Mucosa of rectum (tissue), 2 donors: ENCODE data around the gene HNRNPK.
A peak's percentile ranks its signal among the peaks of the same experiment; 100 is the strongest.

Source experiments
- H3K27ac ChIP-seq, 2 donors: one replicate each; pipeline ENCODE4 v1.7.0; 2013; ENCODE audit warnings: inconsistent platforms in 2 of 2, low read depth in 2 of 2, low read length in 2 of 2
- H3K27me3 ChIP-seq, 2 donors: one replicate each; pipeline ENCODE4 v1.7.0; 2013; ENCODE audit warnings: low read length in 2 of 2; ENCODE audit not compliant: control insufficient read depth in 2 of 2, insufficient read depth in 2 of 2
- H3K36me3 ChIP-seq, 2 donors: one replicate each; pipeline ENCODE4 v1.7.0; 2013; ENCODE audit warnings: low read length in 2 of 2; ENCODE audit not compliant: control insufficient read depth in 2 of 2, insufficient read depth in 2 of 2
- H3K4me1 ChIP-seq, 2 donors: one replicate each; pipeline ENCODE4 v1.7.0; 2013; ENCODE audit warnings: low read length in 2 of 2, mild to moderate bottlenecking in 1 of 2; ENCODE audit not compliant: control insufficient read depth in 2 of 2, insufficient read depth in 2 of 2
- H3K4me3 ChIP-seq, 2 donors: one replicate each; pipeline ENCODE4 v1.7.0; 2013; ENCODE audit warnings: low read length in 2 of 2
- H3K9ac ChIP-seq, 2 donors: one replicate each; pipeline ENCODE4 v1.7.0; 2013; ENCODE audit warnings: low read length in 2 of 2, low read depth in 1 of 2, mild to moderate bottlenecking in 1 of 2
- H3K9me3 ChIP-seq, 2 donors: one replicate each; pipeline ENCODE4 v1.7.0; 2013; ENCODE audit warnings: low read length in 2 of 2; ENCODE audit not compliant: control insufficient read depth in 2 of 2
- donor health status: healthy.
- donor health status: Normal muscosa, but diverticular disease.

HNRNPK gene

GRCh38 chr9:83979812-83980394, at the start of gene HNRNPK:
Gene HNRNPK (minus strand): TSS chr9:83980215. CDS start chr9:83978252, 1,963 bp downstream.
- H3K4me1 ChIP-seq = peaks cover 12 to 20% of the 10 kb centered on the region in 2 donors
- H3K27me3 ChIP-seq = no peaks in the 10 kb centered on the region
- peak within 1 kb of the TSS; percentile 100 for H3K27ac ChIP-seq
- H3K36me3 ChIP-seq = peaks cover 25 to 29% of the 10 kb centered on the region in 2 donors
- H3K9me3 ChIP-seq = no peaks in the 10 kb centered on the region
- peak within 1 kb of the TSS; percentile 100 for H3K4me3 ChIP-seq
- H3K9ac ChIP-seq = peak within 1 kb of the TSS; percentile 99 to 100

- Histone ChIP-seq H3K9me3 (no peaks in the 10 kb centered on the region), H3K4me1 (no peaks in the 10 kb centered on the region), H3K4me3 (no peak overlapping the region), H3K36me3 (no peaks in the 10 kb centered on the region), H3K27ac (no peak overlapping the region), H3K27me3 (no peaks in the 10 kb centered on the region), H3K9ac (no peak overlapping the region)
Observed at GRCh38 chr9:84027201-84027600, 47.2 kb upstream of the HNRNPK start.

- no peak overlapping the region for H3K27ac ChIP-seq
- H3K9me3 ChIP-seq = no peaks in the 10 kb centered on the region
- H3K36me3 ChIP-seq = no peaks in the 10 kb centered on the region
- no peaks in the 10 kb centered on the region for H3K27me3 ChIP-seq
- no peak overlapping the region for H3K9ac ChIP-seq
- no peaks in the 10 kb centered on the region for H3K4me1 ChIP-seq
- no peak overlapping the region for H3K4me3 ChIP-seq
Observed at GRCh38 chr9:84024041-84024575, 44.1 kb upstream of the HNRNPK start.

- Histone ChIP-seq H3K27me3 (no peaks in the 10 kb centered on the region), H3K36me3 (no peaks in the 10 kb centered on the region), H3K27ac (no peak overlapping the region), H3K4me3 (no peak overlapping the region), H3K4me1 (no peaks in the 10 kb centered on the region), H3K9ac (no peak overlapping the region), H3K9me3 (no peaks in the 10 kb centered on the region)
Observed at GRCh38 chr9:84007662-84008061, 27.6 kb upstream of the HNRNPK start.

GRCh38 chr9:84003246-84003645, 23.2 kb upstream of the HNRNPK start:
- Histone ChIP-seq H3K36me3 (no peaks in the 10 kb centered on the region), H3K4me3 (no peak overlapping the region), H3K27me3 (no peaks in the 10 kb centered on the region), H3K9me3 (no peaks in the 10 kb centered on the region), H3K9ac (no peak overlapping the region), H3K27ac (no peak overlapping the region), H3K4me1 (peaks cover 0 to 4% of the 10 kb centered on the region in 2 donors)

GRCh38 chr9:84002344-84002743, 22.3 kb upstream of the HNRNPK start:
- H3K4me1 ChIP-seq = peaks cover 0 to 4% of the 10 kb centered on the region in 2 donors
- no peaks in the 10 kb centered on the region for H3K36me3 ChIP-seq
- H3K27ac ChIP-seq = no peak overlapping the region
- no peaks in the 10 kb centered on the region for H3K27me3 ChIP-seq
- H3K9ac ChIP-seq = peak overlapping the region in 1 of 2 donors; percentile 27
- peak overlapping the region; percentile 39 to 48 for H3K4me3 ChIP-seq
- no peaks in the 10 kb centered on the region for H3K9me3 ChIP-seq

- Histone ChIP-seq H3K36me3 (no peaks in the 10 kb centered on the region), H3K4me3 (no peak overlapping the region), H3K27me3 (no peaks in the 10 kb centered on the region), H3K4me1 (peaks cover 0 to 4% of the 10 kb centered on the region in 2 donors), H3K9me3 (no peaks in the 10 kb centered on the region), H3K9ac (no peak overlapping the region), H3K27ac (no peak overlapping the region)
Observed at GRCh38 chr9:84001621-84002020, 21.6 kb upstream of the HNRNPK start.

GRCh38 chr9:84000186-84000585, 20.2 kb upstream of the HNRNPK start:
- Histone ChIP-seq H3K9me3 (no peaks in the 10 kb centered on the region), H3K27ac (no peak overlapping the region), H3K27me3 (no peaks in the 10 kb centered on the region), H3K4me1 (peaks cover 0 to 4% of the 10 kb centered on the region in 2 donors), H3K36me3 (no peaks in the 10 kb centered on the region), H3K4me3 (no peak overlapping the region), H3K9ac (no peak overlapping the region)

GRCh38 chr9:83999141-83999918, 19.3 kb upstream of the HNRNPK start:
- H3K27ac ChIP-seq = no peak overlapping the region
- H3K9ac ChIP-seq = no peak overlapping the region

GRCh38 chr9:83996126-83996525, 16.1 kb upstream of the HNRNPK start:
- Histone ChIP-seq H3K4me1 (peaks cover 0 to 4% of the 10 kb centered on the region in 2 donors), H3K4me3 (no peak overlapping the region), H3K27ac (no peak overlapping the region), H3K9me3 (no peaks in the 10 kb centered on the region), H3K9ac (no peak overlapping the region), H3K36me3 (no peaks in the 10 kb centered on the region), H3K27me3 (no peaks in the 10 kb centered on the region)

More at GRCh38 chr9:83999141-83999918, 19.3 kb upstream of the HNRNPK start:
- no peaks in the 10 kb centered on the region for H3K9me3 ChIP-seq
- no peak overlapping the region for H3K4me3 ChIP-seq
- peaks cover 0 to 4% of the 10 kb centered on the region in 2 donors for H3K4me1 ChIP-seq
- H3K36me3 ChIP-seq = no peaks in the 10 kb centered on the region
- H3K27me3 ChIP-seq = no peaks in the 10 kb centered on the region
